NCI-H2029 treated with DMSO at 0.1 percent for 48 hours (cell line): ENCODE data around the gene LRRC3C.
"Not testable (repeated sequence)": the region's sequence is repeated elsewhere in the genome, so short reads cannot be mapped to it uniquely, and the experiment has no call there.

ENCODE experiments used
- DNase-seq: peaks from one replicate; lab custom pipeline; 2025; lab: John Stamatoyannopoulos, UW

Gene LRRC3C, protein sequence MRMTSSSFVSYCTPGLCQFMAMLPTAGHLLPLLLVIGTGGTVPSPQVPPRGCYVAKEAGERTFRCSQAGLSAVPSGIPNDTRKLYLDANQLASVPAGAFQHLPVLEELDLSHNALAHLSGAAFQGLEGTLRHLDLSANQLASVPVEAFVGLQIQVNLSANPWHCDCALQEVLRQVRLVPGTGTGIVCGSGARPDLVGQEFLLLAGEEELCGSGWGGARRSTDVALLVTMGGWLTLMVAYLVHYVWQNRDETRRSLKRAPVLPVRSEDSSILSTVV

DNA sequence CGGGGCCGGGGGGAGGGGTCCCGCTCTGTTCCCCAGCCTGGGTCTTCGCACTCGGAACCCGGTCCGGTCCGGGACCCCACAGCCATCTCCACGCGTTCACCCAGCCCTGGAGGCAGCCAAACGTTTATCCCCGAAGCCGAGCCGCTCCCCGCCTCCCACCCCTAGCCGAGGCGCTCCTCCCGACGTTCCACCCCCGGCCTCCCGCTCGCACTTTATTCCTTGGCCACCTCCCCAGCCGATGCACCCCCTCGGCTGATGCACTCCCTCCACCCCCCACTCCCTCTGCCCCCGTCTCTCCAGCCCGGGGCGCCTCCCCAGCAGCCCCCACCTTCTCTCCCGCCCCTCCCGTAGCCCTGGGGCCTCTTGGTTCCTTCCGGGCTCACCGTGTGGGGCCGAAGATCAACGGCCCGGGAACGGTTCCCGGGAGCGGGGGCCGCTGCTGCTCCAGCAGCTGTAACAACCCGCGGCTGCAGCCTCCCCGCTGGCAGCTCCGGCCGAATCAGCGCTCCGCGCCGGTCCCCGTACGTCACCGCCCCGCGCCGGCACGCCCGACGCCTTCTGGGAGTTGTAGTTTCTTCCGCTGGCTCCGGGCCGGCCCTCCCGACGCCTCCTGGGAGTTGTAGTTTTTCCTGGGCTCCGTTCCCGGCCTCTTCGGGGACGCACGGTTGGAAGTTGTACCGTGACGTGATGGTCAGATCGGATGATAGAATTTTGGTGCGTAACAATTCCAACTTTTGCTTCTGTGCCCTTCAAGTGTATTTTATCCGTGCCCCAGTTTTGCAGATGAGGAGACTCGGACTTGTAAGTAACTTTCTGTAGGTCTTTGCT lies at the start of gene LRRC3C, which contains the start of gene ORMDL3:
Gene LRRC3C, plus strand, starts transcription at position 632 of the 828 bp plus-strand sequence. CDS start 13,792 bp downstream, outside the sequence.
Gene ORMDL3, minus strand, starts transcription at position 501 of the 828 bp plus-strand sequence. CDS start 3,398 bp downstream, outside the sequence.
- DNase-seq: peak; percentile 45

DNA sequence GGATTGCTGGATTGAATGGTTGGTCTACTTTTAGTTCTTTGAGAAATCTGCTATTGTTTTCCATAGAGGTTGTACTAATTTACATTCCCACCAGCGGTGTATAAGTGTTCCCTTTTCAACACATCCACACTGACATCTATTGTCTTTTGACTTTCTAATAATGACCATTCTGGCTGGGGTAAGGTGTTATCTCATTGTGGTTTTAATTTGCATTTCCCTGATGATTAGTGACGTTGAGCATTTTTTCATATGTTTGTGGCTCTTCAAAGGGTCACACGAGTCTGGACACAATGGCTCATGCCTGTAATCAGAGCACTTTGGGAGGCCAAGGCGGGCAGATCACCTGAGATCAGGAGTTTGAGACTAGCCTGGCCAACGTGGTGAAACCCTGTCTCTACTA lies 41.4 kb upstream of the LRRC3C start:
- not testable (repeated sequence) for DNase-seq

DNA sequence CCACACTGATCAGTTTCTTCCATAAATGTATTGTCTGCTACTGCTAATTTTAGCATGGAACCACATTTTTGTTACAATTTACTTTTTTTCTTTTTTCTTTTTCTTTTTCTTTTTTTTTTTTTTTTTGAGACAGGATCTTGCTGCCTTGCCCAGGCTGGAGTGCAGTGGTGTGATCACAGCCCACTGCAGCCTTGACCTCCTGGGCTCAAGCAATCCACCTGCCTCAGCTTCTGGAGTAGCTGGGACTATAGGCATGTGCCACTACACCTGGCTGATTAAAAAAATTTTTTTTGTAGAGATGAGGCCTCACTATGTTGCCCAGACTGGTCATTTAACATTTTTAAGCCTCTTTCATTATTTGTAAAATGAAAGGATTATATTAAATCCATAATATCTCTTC lies 40.5 kb upstream of the LRRC3C start:
- no peak for DNase-seq

DNA sequence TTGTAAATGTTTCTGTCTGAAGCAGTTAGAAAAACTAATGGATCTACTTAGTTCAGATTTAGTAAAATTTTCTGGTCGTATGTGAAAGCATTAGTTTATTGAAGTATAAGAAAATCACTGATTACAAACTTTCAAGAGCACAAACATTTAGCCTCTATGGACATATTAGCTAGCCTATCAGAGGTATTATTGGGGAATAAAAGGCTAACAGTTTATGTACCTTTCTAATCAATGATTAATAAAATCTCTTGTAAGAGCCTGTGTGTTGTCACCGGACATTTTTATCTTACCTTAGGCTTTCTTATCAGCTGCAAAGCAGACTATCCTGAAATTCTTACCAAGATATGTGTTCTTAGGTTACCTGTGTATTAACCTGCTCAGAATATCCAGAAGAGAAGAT lies 38.3 kb upstream of the LRRC3C start:
- DNase-seq: no peak

- DNase-seq: no peak
These were observed 32.7 kb upstream of the LRRC3C start for GRCh38 chr17:39894681-39895376.

GRCh38 chr17:39898088-39898487 lies 29.4 kb upstream of the LRRC3C start:
- DNase-seq: no peak

DNA sequence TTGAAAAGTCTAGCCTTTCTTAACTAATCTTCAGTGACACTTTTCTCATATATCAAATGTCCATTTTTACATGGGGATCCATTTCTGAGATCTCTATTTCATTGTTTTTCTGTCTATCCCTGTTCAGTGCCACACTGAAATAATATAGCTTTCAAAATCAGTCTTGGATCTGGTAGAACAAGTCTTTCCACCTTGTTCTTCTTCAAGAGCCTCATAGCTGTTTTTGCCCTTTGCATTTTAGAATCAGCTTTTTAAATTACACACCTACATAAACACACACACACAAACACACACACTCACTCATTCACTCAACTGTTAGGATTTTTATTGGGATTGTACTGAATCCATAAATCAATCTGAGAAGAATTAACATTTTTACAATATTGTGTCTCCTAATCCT lies 28.3 kb upstream of the LRRC3C start:
- no peak for DNase-seq

GRCh38 chr17:39902027-39902426 lies 25.5 kb upstream of the LRRC3C start:
- DNase-seq: not testable (repeated sequence)

GRCh38 chr17:39903158-39903884 lies 24.2 kb upstream of the LRRC3C start:
- no peak for DNase-seq

GRCh38 chr17:39904990-39905288 lies 22.6 kb upstream of the LRRC3C start:
- DNase-seq: no peak

DNA sequence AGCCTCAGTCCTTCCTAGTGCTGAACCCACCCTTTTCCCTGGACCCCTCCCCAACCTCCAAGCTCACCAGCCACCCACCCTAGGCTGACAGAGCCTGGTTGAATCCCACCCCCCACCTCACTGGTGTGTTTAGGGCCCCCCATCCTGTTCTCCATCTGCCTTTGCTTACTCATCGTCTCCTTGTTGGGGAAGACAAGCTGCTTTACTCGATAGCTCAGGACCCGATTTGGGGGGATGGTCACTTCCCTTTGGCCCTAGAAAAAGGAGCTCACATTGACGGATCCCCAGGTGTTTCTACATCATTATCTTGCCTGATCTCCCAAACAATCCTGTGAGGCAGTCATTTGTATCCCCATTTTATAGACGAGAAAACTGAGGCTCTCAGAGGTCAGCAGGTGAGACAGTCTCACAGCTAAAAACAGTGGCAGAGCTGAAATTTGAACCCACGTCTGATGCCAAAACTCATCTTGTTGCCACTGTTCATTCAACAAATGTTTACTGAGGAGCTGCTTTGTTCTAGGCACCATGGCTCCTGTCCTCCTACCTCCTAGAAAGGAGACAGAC lies 18.7 kb upstream of the LRRC3C start:
- DNase-seq: no peak

- DNase-seq: no peak
These were observed 13.5 kb upstream of the LRRC3C start for GRCh38 chr17:39913989-39914388.

- DNase-seq: no peak
These were observed 12.0 kb upstream of the LRRC3C start for GRCh38 chr17:39915559-39915958.

DNA sequence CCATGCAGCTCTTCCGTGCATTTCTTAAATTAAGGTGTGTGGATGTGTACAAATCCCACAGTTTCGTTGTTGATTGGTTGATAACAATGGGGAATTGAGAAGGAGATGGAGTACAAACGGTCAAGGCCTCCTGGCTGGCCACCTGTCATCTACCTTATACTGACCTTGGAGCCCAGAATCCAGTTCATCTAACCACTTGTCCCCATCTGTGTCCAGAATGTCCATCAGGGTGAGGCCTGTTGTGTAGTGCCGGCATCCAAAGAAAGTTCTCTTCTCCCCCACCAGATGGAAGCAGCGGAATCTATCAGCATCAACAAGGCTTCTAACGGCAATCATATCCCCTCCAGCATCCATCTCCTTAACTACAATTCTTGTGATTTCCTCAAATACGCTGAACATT lies 10.6 kb upstream of the LRRC3C start:
- no peak for DNase-seq

GRCh38 chr17:39919087-39919683 lies 8.3 kb upstream of the LRRC3C start:
- DNase-seq: no peak

DNA sequence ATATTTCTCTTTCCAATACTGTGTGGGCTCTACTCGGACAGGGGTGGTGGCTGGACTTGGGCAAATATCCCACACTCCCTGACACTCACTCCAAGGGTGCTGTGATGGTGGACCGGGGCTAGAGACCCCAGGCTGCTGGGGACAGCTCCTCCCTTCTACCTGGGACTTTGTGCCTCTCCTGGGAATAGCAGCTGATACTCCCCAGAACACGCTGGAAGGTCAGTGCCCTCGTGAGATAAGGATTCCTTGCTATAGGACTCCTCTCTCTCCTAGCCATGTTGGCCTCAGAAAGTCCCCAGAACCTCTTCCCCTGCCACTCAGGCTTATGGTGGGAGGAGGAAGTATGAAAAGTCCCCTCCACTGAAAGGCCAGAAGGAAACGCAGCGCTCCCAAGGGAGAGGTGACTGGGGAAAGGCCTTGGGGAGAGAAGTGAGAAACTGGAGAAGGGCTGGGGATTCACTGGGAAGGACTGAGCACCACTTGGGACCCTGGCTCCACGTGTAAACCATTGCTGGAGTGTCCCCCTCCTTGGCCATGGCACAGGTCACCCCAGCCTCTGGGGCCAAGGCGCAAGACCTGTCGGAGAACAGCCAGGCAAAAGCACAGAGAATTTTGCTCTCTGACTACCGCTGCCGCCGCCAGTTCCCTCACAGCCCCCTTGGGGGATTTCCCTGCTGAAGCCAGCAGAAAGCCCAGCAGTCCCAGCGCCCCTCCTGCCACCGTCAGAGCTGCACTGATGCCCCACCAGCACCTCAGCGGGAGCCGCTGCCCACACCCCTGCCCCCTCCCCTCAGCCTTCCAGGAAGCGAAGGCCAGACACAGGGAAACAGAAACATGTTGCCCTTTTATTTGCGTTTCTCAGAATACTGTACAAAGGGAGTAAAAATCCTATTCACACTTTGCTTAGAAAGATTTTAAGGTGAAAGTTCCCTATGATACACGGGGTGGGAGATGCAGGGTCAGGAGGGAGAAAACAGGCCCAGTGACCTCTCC lies 7.0 kb upstream of the LRRC3C start:
- no peak for DNase-seq

GRCh38 chr17:39921323-39921722 lies 6.2 kb upstream of the LRRC3C start:
- no peak for DNase-seq

DNA sequence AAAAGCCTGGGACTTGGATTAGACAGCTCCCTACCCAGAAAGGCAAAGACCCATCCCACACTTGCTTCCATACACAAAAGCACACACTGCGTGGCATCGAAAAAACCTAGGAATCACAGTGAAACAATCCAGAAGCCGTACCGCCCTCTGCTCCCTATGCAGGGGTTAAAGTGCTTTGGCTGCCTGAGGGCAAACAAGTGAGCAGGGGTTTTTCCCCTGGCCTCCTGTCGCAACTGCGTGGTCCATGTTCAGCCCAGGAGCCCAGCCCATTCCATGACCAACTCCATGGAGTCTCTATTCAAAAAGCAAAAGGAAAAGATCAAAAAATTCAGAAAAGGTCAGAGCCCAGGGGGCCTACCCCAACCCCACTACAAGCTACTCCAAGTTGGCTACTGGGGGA lies 5.5 kb upstream of the LRRC3C start:
- DNase-seq: no peak

GRCh38 chr17:39923230-39923629 lies 4.3 kb upstream of the LRRC3C start:
- no peak for DNase-seq
